Right lobe of liver (tissue), 4 donors: ENCODE results near the gene UBB.
A peak's percentile ranks its signal among the peaks of the same experiment; 100 is the strongest.

Source experiments
- CTCF ChIP-seq, 4 donors: fragments of 200-600 bp in 3 of 4; fragments of 450-650 bp in 1 of 4; IDR thresholded peaks; one replicate each; pipeline versions ENCODE4 v1.5.1 to v1.8.0; 2016 to 2022; ENCODE audit warnings: antibody characterized with exemption in 4 of 4, mild to moderate bottlenecking in 2 of 4
- POLR2A ChIP-seq: fragments of 450-650 bp; IDR thresholded peaks from one replicate; pipeline ENCODE4 v1.6.1; 2017; ENCODE audit warnings: antibody characterized with exemption, mild to moderate bottlenecking
- donor health status: DM: no; HTN: no; CAD: no.
- donor health status: DM: no; HTN: no; CAD: no.
- donor health status: DM: no; HTN: yes; CAD: no.

DNA sequence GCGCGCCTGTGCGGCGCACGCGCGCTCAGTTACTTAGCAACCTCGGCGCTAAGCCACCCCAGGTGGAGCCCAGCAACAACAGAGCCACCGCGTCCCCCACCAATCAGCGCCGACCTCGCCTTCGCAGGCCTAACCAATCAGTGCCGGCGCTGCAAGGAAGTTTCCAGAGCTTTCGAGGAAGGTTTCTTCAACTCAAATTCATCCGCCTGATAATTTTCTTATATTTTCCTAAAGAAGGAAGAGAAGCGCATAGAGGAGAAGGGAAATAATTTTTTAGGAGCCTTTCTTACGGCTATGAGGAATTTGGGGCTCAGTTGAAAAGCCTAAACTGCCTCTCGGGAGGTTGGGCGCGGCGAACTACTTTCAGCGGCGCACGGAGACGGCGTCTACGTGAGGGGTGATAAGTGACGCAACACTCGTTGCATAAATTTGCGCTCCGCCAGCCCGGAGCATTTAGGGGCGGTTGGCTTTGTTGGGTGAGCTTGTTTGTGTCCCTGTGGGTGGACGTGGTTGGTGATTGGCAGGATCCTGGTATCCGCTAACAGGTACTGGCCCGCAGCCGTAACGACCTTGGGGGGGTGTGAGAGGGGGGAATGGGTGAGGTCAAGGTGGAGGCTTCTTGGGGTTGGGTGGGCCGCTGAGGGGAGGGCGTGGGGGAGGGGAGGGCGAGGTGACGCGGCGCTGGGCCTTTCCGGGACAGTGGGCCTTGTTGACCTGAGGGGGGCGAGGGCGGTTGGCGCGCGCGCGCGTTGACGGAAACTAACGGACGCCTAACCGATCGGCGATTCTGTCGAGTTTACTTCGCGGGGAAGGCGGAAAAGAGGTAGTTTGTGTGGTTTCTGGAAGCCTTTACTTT is at the start of gene UBB:
- TF ChIP-seq CTCF (IDR thresholded peaks at IDR 0.05) (no peak), POLR2A (peak; percentile 97)
